Ishikawa (cell line): Measurements from ENCODE around the gene UBE2M.

Experiments
- CEBPB ChIP-seq: IDR thresholded peaks from 2 replicates; pipeline ENCODE4 v1.6.1; 2012
- CREB1 ChIP-seq: IDR thresholded peaks from 2 replicates; pipeline ENCODE4 v1.6.1; 2012; ENCODE audit warnings: low read depth
- EGR1 ChIP-seq: IDR thresholded peaks from 2 replicates; pipeline ENCODE4 v1.6.1; 2012
- EP300 ChIP-seq: IDR thresholded peaks from 2 replicates; pipeline ENCODE4 v1.6.1; 2012; ENCODE audit warnings: borderline replicate concordance
- FOXM1 ChIP-seq: IDR thresholded peaks from 2 replicates; pipeline ENCODE4 v1.6.1; 2012; ENCODE audit warnings: low read depth, borderline replicate concordance
- NFIC ChIP-seq: IDR thresholded peaks from 2 replicates; pipeline ENCODE4 v1.6.1; 2012
- RAD21 ChIP-seq: IDR thresholded peaks from 2 replicates; pipeline ENCODE4 v1.6.1; 2012; ENCODE audit warnings: low read depth
- TAF1 ChIP-seq: IDR thresholded peaks from 2 replicates; pipeline ENCODE4 v1.6.1; 2012; ENCODE audit warnings: low read depth, mild to moderate bottlenecking
- TCF12 ChIP-seq: IDR thresholded peaks from 2 replicates; pipeline ENCODE4 v1.6.1; 2012; ENCODE audit warnings: low read depth
- TEAD4 ChIP-seq: IDR thresholded peaks from 2 replicates; pipeline ENCODE4 v1.6.1; 2012
- YY1 ChIP-seq: IDR thresholded peaks from 2 replicates; pipeline ENCODE4 v1.6.1; 2012; ENCODE audit warnings: low read depth
- ZBTB7A ChIP-seq: IDR thresholded peaks from 2 replicates; pipeline ENCODE4 v1.6.1; 2012; ENCODE audit warnings: low read depth
- TF ChIP-seq, protein P1 (sequence below): IDR thresholded peaks from 2 replicates; pipeline ENCODE4 v1.6.1; 2012
- TF ChIP-seq, protein P2 (sequence below): IDR thresholded peaks from 2 replicates; pipeline ENCODE4 v1.6.1; 2012; ENCODE audit warnings: low read depth, mild to moderate bottlenecking
- TF ChIP-seq, protein P3 (sequence below): IDR thresholded peaks from 2 replicates; pipeline ENCODE4 v1.6.1; 2012

The UBE2M gene

DNA sequence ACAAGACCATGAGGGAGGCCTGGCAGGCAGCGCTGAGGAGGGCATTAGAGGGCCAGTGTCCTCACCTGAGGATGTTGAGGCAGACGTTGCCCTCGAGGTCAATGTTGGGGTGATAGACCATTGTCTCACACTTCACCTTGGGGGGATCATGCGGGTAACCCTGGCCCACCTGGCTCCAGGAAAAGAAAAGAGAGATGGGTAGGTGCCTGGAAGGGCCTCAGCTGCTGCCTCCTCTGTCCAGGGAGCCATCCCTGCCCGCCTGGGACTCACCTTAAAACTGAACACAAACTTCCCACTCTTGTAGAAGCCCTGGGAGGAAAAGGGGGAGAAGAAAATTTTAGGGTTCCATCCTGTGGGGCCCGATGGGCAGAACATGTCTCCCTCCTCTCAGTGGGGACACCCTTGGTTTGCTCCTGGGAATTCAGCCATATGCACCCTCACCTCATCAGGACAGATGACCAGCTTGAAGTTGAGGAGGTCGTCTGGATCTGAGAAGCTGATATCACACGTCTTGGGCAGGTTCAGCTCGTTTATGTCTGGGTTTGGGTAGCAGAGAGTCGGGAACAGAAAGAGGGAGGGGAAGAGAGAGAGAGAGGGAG, 1.7 kb downstream of the UBE2M start:
- TF ChIP-seq, protein P1, sequence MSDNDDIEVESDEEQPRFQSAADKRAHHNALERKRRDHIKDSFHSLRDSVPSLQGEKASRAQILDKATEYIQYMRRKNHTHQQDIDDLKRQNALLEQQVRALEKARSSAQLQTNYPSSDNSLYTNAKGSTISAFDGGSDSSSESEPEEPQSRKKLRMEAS: no peak
- TF ChIP-seq FOXM1 (no peak), NFIC (no peak), ZBTB7A (no peak), YY1 (no peak), RAD21 (no peak), EGR1 (no peak), CEBPB (no peak), TCF12 (no peak)

DNA sequence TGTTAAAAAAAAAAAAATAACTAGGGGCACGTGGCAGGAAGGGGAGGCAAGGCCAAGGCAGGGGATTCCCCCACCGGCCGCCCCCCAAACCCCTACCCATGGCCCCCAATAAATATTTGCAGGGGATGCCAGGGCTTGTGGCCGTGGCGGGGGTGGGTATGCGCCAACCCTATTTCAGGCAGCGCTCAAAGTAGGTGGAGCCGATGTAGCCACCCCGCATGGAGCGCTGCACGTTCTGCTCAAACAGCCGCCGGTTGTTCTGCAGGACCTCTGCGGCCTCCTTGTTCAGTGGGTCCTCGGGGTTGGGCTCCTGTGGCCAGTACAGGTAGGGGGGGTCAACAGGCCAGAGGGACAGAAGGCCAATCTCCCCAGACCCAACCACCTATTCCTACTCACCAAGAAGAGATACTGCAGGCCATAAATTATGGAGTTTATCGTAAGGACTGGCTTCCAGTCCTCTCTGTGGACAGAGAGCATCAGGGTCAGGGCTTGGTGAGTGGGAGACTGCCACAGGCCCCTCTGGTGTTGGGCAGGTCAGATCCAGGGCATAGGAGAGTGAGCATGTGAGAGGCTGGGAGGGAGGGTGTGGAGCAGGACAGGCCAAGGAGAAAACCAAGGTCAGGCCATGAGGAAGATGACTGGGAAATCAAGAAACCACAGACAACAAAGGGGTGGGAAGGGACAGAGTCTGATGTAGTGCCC, 2.3 kb downstream of the UBE2M start:
- TF ChIP-seq ZBTB7A (no peak), NFIC (no peak), TCF12 (no peak), CREB1 (no peak), CEBPB (no peak), TEAD4 (no peak), FOXM1 (no peak), EP300 (no peak), EGR1 (no peak), RAD21 (no peak), YY1 (no peak)
- TF ChIP-seq, protein P2, sequence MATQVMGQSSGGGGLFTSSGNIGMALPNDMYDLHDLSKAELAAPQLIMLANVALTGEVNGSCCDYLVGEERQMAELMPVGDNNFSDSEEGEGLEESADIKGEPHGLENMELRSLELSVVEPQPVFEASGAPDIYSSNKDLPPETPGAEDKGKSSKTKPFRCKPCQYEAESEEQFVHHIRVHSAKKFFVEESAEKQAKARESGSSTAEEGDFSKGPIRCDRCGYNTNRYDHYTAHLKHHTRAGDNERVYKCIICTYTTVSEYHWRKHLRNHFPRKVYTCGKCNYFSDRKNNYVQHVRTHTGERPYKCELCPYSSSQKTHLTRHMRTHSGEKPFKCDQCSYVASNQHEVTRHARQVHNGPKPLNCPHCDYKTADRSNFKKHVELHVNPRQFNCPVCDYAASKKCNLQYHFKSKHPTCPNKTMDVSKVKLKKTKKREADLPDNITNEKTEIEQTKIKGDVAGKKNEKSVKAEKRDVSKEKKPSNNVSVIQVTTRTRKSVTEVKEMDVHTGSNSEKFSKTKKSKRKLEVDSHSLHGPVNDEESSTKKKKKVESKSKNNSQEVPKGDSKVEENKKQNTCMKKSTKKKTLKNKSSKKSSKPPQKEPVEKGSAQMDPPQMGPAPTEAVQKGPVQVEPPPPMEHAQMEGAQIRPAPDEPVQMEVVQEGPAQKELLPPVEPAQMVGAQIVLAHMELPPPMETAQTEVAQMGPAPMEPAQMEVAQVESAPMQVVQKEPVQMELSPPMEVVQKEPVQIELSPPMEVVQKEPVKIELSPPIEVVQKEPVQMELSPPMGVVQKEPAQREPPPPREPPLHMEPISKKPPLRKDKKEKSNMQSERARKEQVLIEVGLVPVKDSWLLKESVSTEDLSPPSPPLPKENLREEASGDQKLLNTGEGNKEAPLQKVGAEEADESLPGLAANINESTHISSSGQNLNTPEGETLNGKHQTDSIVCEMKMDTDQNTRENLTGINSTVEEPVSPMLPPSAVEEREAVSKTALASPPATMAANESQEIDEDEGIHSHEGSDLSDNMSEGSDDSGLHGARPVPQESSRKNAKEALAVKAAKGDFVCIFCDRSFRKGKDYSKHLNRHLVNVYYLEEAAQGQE: no peak
- TF ChIP-seq, protein P3, sequence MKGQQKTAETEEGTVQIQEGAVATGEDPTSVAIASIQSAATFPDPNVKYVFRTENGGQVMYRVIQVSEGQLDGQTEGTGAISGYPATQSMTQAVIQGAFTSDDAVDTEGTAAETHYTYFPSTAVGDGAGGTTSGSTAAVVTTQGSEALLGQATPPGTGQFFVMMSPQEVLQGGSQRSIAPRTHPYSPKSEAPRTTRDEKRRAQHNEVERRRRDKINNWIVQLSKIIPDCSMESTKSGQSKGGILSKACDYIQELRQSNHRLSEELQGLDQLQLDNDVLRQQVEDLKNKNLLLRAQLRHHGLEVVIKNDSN: no peak
- TF ChIP-seq, protein P1: no peak

DNA sequence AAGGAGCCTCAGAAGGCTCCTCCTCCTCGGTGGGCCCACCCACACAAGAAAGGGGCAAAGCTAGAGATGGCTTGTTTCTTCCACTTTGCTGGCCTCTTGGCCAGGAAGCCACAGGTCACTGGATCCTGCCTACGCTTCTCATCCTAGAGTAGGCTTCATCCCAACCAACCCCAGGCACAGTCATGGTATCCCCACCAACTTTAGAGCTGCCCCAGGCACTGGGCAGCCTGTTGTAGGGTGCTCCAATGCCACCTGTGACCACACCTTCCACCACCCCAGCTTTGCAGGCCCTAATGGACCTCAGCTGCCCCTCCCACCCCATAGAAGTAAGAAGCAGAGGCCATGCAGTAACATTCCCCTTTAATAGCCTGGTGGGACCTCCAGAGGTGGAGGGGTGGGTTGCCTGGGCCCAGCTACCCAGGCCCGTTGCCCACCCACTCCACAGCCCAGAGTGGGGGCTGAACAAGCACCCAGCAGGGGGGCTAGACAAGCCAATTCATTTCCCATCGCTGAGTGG, 3.0 kb downstream of the UBE2M start:
- TF ChIP-seq CREB1 (no peak), RAD21 (no peak), EP300 (no peak), EGR1 (no peak), TAF1 (no peak), TCF12 (no peak), YY1 (no peak), ZBTB7A (no peak), TEAD4 (no peak), FOXM1 (no peak), CEBPB (no peak), NFIC (no peak)
- TF ChIP-seq, protein P3: no peak
- TF ChIP-seq, protein P1: no peak
- TF ChIP-seq, protein P2: no peak

DNA sequence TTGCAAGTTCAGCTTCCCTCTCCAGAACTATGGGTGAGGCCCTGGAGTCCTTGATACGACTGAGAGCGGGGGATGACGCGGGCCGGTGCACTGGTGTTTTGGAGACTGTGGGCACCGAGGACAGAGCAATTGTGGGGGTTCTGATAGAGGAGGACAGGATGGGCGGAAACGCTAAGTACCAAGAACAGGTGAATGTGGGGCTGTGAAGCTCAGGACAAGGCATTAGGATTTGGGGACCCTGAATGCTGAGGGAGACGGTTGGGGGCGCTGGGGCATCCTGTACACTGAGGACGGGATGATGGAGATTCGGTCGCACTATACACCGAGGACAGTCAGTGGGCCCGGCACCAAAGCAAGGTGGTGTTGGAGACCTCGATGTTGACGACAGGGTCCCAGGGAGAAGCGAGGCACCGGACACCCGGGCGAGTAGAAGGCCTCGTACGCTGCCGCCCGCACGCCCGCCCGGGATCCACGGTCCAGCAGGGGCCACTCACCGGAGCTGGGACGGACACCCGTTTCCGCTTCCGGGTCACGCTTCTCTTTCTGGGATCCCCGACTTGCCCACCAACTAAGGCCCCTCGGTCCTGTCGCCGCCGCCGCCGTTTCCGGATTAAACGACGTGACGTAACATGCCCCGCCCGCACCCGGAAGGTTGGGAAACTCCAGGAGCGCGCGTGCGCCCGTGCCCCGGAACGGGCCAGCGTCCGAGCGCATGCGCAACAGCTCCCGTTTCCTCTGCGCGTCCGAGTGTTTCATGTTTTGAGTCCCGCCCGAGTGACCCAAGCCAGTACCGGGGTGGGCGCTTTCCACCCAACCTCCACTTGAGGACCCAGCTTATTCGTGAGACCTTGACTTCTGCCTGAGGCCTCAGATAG, 3.7 kb downstream of the UBE2M start, which contains the start of gene CHMP2A:
CHMP2A (minus strand) TSS at position 612 of the 875 bp plus-strand sequence. CDS start 893 bp downstream, outside the sequence.
- TF ChIP-seq, protein P2: no peak
- TF ChIP-seq EP300 (peak; percentile 51; the same call in 1 of the 2 replicates), NFIC (0 out of 2 replicates have a peak, but pooled peaks have one; percentile 17), EGR1 (no peak), TAF1 (peak; percentile 69), ZBTB7A (peak; percentile 87), TEAD4 (peak; percentile 48), RAD21 (no peak), CREB1 (peak; percentile 79), YY1 (peak; percentile 70), TCF12 (peak; percentile 79; the same call in 1 of the 2 replicates), FOXM1 (no peak), CEBPB (peak; percentile 89)
- TF ChIP-seq, protein P1: peak; percentile 52
- TF ChIP-seq, protein P3: peak; percentile 54
